ENCODE data around the gene KTN1.

The KTN1 gene

GRCh38 chr14:55568618-55569017 lies 11.4 kb upstream of the KTN1 start:
- ATAC-seq: no peak

GRCh38 chr14:55571125-55571889 lies 8.7 kb upstream of the KTN1 start:
- no peak for TF ChIP-seq PPARA (CRISPR knock-in tag; IDR thresholded peaks at IDR 0.05; ENCODE audit: borderline replicate concordance)
- no peak for TF ChIP-seq ZNF565 (CRISPR knock-in tag; conservative IDR thresholded peaks at IDR 0.05; ENCODE audit: low read depth)
- TF ChIP-seq ZNF70 (CRISPR knock-in tag; IDR thresholded peaks at IDR 0.05): no peak
- no peak for TF ChIP-seq TOX (CRISPR knock-in tag; IDR thresholded peaks at IDR 0.05; ENCODE audit: borderline replicate concordance)
- TF ChIP-seq OSR1 (CRISPR knock-in tag; IDR thresholded peaks at IDR 0.05): no peak
- no peak for ATAC-seq

More at GRCh38 chr14:55568618-55569017, 11.4 kb upstream of the KTN1 start:
- TF ChIP-seq SNAI2 (CRISPR knock-in tag; IDR thresholded peaks at IDR 0.05) (no peak), ZFP30 (CRISPR knock-in tag; IDR thresholded peaks at IDR 0.05) (no peak), ISL1 (CRISPR knock-in tag; IDR thresholded peaks at IDR 0.05) (no peak), ZNF8 (CRISPR knock-in tag; IDR thresholded peaks at IDR 0.05) (no peak), ARNTL (CRISPR knock-in tag; IDR thresholded peaks at IDR 0.05; ENCODE audit: borderline replicate concordance, low read depth) (no peak), TOX (CRISPR knock-in tag; IDR thresholded peaks at IDR 0.05; ENCODE audit: borderline replicate concordance) (no peak)

- TF ChIP-seq TCF4 (CRISPR knock-in tag; IDR thresholded peaks at IDR 0.05; ENCODE audit: borderline replicate concordance) (no peak), RARB (CRISPR knock-in tag; IDR thresholded peaks at IDR 0.05) (no peak), ZNF70 (CRISPR knock-in tag; IDR thresholded peaks at IDR 0.05) (no peak), TSHZ2 (CRISPR knock-in tag; IDR thresholded peaks at IDR 0.05) (no peak), OSR1 (CRISPR knock-in tag; IDR thresholded peaks at IDR 0.05) (no peak), PPARA (CRISPR knock-in tag; IDR thresholded peaks at IDR 0.05; ENCODE audit: borderline replicate concordance) (no peak), CREB5 (CRISPR knock-in tag; IDR thresholded peaks at IDR 0.05; ENCODE audit: low read depth) (no peak), ESRRG (CRISPR knock-in tag; IDR thresholded peaks at IDR 0.05) (no peak), ZC3H10 (CRISPR knock-in tag; IDR thresholded peaks at IDR 0.05) (no peak), ZNF8 (CRISPR knock-in tag; IDR thresholded peaks at IDR 0.05) (no peak), ARNTL (CRISPR knock-in tag; IDR thresholded peaks at IDR 0.05; ENCODE audit: borderline replicate concordance, low read depth) (no peak), CSDC2 (CRISPR knock-in tag; IDR thresholded peaks at IDR 0.05) (no peak), GLIS3 (CRISPR knock-in tag; IDR thresholded peaks at IDR 0.05) (no peak), ZFP30 (CRISPR knock-in tag; IDR thresholded peaks at IDR 0.05) (no peak), TOX (CRISPR knock-in tag; IDR thresholded peaks at IDR 0.05; ENCODE audit: borderline replicate concordance) (no peak), BACH2 (CRISPR knock-in tag; IDR thresholded peaks at IDR 0.05; ENCODE audit: borderline replicate concordance) (no peak), ZFP3 (CRISPR knock-in tag; IDR thresholded peaks at IDR 0.05) (no peak), POU6F1 (CRISPR knock-in tag; IDR thresholded peaks at IDR 0.05; ENCODE audit: borderline replicate concordance, low read depth) (no peak)
- peak; percentile 35; the same call in 2 of the 3 replicates for ATAC-seq
These were observed 7.4 kb upstream of the KTN1 start for GRCh38 chr14:55572578-55572977.

GRCh38 chr14:55574988-55575387 lies 5.0 kb upstream of the KTN1 start:
- no peak for ATAC-seq
- TF ChIP-seq PATZ1 (CRISPR knock-in tag; IDR thresholded peaks at IDR 0.05; ENCODE audit: borderline replicate concordance) (no peak), TCF4 (CRISPR knock-in tag; IDR thresholded peaks at IDR 0.05; ENCODE audit: borderline replicate concordance) (no peak), CSDC2 (CRISPR knock-in tag; IDR thresholded peaks at IDR 0.05) (no peak)
